GM12878 (cell line): ENCODE measurements around the gene RHNO1. TPM values are rescaled to one million over a fixed set of nuclear protein-coding genes. Genes with fewer than 3 reads are reported as not detected.

Source experiments
- ATAC-seq: fragments of 200-7000 bp; cut with Tn5 transposase; 3 replicates; pipeline ENCODE4 v1.9.1; 2020; ENCODE audit warnings: mild to moderate bottlenecking, moderate library complexity
- BruUV-seq: library from RNA; stranded (reverse); fragments of 400-500 nt; replicated peaks from 2 replicates; lab custom pipeline; 2021; lab: Mats Ljungman, UMichigan
- CTCF ChIA-PET: fragments of 300-600 bp; sonication (Branson Sonifier 250); formaldehyde crosslinking; extraction: SDS; loops from one replicate; lab custom pipeline; 2021; ENCODE audit warnings: inconsistent platforms; lab: Yijun Ruan, JAX
- POLR2A ChIA-PET: fragments of 350-600 bp; formaldehyde crosslinking; extraction: SDS; loops from one replicate; lab custom pipeline; 2021; ENCODE audit warnings: inconsistent platforms; lab: Charles Lee
- RAD21 ChIA-PET: fragments of 300-600 bp; sonication (Branson Sonifier 250); formaldehyde crosslinking; loops from one replicate; lab custom pipeline; 2023; ENCODE audit warnings: antibody characterized with exemption; ENCODE audit not compliant: unreplicated experiment; lab: Charles Lee
- SMC1A ChIA-PET: fragments of 300-600 bp; sonication (Branson Sonifier 250); formaldehyde crosslinking; loops from one replicate; lab custom pipeline; 2023; ENCODE audit not compliant: unreplicated experiment, uncharacterized antibody; lab: Charles Lee
- DNase-seq: peaks from one replicate; pipeline ENCODE4 v3.0.0-alpha.2; 2011; ENCODE audit warnings: low read depth, low spot score
- FAIRE-seq: peaks from 3 replicates; lab custom pipeline; 2011; peaks lifted over from hg19 to GRCh38; lab: Jason Lieb, UNC
- H2AFZ ChIP-seq: 2 replicates; pipeline ENCODE4 v1.6.0; 2011; ENCODE audit warnings: low read depth, low read length, control low read depth; ENCODE audit not compliant: control insufficient read depth
- H3K27ac ChIP-seq: 2 replicates; pipeline ENCODE4 v1.5.1; 2011; ENCODE audit warnings: control low read depth; ENCODE audit not compliant: control insufficient read depth, insufficient read depth
- H3K27me3 ChIP-seq, 2 experiments: replicated peaks in 1 of 2; 2 replicates each; pipeline versions ENCODE4 v1.6.0 to v1.6.1; 2011; ENCODE audit warnings: low read length in 1 of 2; ENCODE audit not compliant: control insufficient read depth in 2 of 2, insufficient read depth in 2 of 2
- H3K36me3 ChIP-seq, 2 experiments: 2 replicates each; pipeline ENCODE4 v1.5.1; 2011; ENCODE audit warnings: low read length in 1 of 2; ENCODE audit not compliant: control insufficient read depth in 2 of 2, insufficient read depth in 2 of 2
- H3K4me1 ChIP-seq: 2 replicates; pipeline ENCODE4 v1.6.1; 2011; ENCODE audit warnings: mild to moderate bottlenecking, low read length, moderate library complexity, mixed read lengths; ENCODE audit not compliant: control insufficient read depth, insufficient read depth
- H3K4me2 ChIP-seq: 2 replicates; pipeline ENCODE4 v1.6.0; 2011; ENCODE audit warnings: control low read depth; ENCODE audit not compliant: control insufficient read depth, insufficient read depth
- H3K4me3 ChIP-seq: fragments of 200-600 bp; sonication (generic); 2 replicates; pipeline ENCODE4 v1.5.1; 2016
- H3K79me2 ChIP-seq: 2 replicates; pipeline ENCODE4 v1.6.0; 2011; ENCODE audit warnings: low read length; ENCODE audit not compliant: control insufficient read depth, insufficient read depth
- H3K9ac ChIP-seq: 2 replicates; pipeline ENCODE4 v1.8.0; 2011; ENCODE audit warnings: low read length, control low read depth, mixed read lengths; ENCODE audit not compliant: control insufficient read depth, insufficient read depth
- H3K9me3 ChIP-seq: replicated peaks from 3 replicates; pipeline ENCODE4 v1.5.1; 2011; ENCODE audit warnings: mild to moderate bottlenecking, low read length; ENCODE audit not compliant: control insufficient read depth, insufficient read depth
- H4K20me1 ChIP-seq: 2 replicates; pipeline ENCODE4 v1.6.0; 2011; ENCODE audit not compliant: control insufficient read depth, insufficient read depth
- BCLAF1 ChIP-seq: fragments of 450-650 bp; IDR thresholded peaks from 2 replicates; pipeline ENCODE4 v1.6.1; 2017; ENCODE audit warnings: antibody characterized with exemption, mild to moderate bottlenecking, moderate library complexity
- BMI1 ChIP-seq: fragments of 450-650 bp; IDR thresholded peaks from 2 replicates; pipeline ENCODE4 v1.6.1; 2016; ENCODE audit warnings: mild to moderate bottlenecking, moderate library complexity, borderline replicate concordance
- CUX1 ChIP-seq: IDR thresholded peaks from 2 replicates; pipeline ENCODE4 v1.6.1; 2012; ENCODE audit warnings: improper control_type of control experiment, low read depth, low read length; ENCODE audit not compliant: insufficient replicate concordance
- JUND ChIP-seq: IDR thresholded peaks from 2 replicates; pipeline ENCODE4 v1.6.1; 2012; ENCODE audit warnings: low read depth, mild to moderate bottlenecking, low read length, improper control_type of control experiment, moderate library complexity
- MXI1 ChIP-seq: fragments of 150-350 bp; IDR thresholded peaks from 2 replicates; pipeline ENCODE4 v1.6.1; 2011; ENCODE audit warnings: low read depth, mild to moderate bottlenecking, inconsistent platforms, low read length, improper control_type of control experiment
- YBX1 ChIP-seq: fragments of 450-650 bp; IDR thresholded peaks from 2 replicates; pipeline ENCODE4 v1.6.1; 2016; ENCODE audit warnings: antibody characterized with exemption
- ZBTB33 ChIP-seq: fragments of 450-650 bp; IDR thresholded peaks from 2 replicates; pipeline ENCODE4 v1.6.1; 2017; ENCODE audit warnings: mild to moderate bottlenecking
- ZNF384 ChIP-seq: IDR thresholded peaks from 2 replicates; pipeline ENCODE4 v1.6.1; 2012; ENCODE audit warnings: low read depth, mild to moderate bottlenecking, low read length, improper control_type of control experiment, borderline replicate concordance
- ZNF687 ChIP-seq: fragments of 450-650 bp; IDR thresholded peaks from 2 replicates; pipeline ENCODE4 v1.6.1; 2017; ENCODE audit warnings: mild to moderate bottlenecking, moderate library complexity
- WGBS: methylation state at CpG from one replicate; pipeline ENCODE4 v1.1.6; 2016; ENCODE audit warnings: low lambda C conversion rate; ENCODE audit not compliant: insufficient replicate concordance, insufficient coverage; ENCODE audit errors: missing lambda C conversion rate; 5-methylcytosine and 5-hydroxymethylcytosine counted together
- in situ Hi-C: fragments of 300-500 bp; cut with MboI; formaldehyde crosslinking; loops from 9 replicates; pipeline ENCODE4 v1.14.3; 2018; ENCODE audit warnings: mixed read lengths
- intact Hi-C: fragments of 100-400 bp; cut with micrococcal nuclease; formaldehyde crosslinking; loops from one replicate; pipeline ENCODE4 v1.14.2; 2022; ENCODE audit not compliant: unreplicated experiment
- polyA plus RNA-seq, 11 experiments: library from polyadenylated mRNA; depleted of rRNA in 4 of 11; unstranded in 6 of 11; stranded (reverse) in 5 of 11; fragments of >200 nt; fragmentation: Nextera tagmentation in 4 of 11; fragmentation: Illumina TruSeq in 1 of 11; extraction: Ambion mirVana in 4 of 11; extraction: Trizol in 1 of 11; gene quantifications; 1 replicate in 1 of 11; 2 replicates in 10 of 11; pipeline versions ENCODE4 v1.2.1 to v1.2.3, GENCODE V29; 2011 to 2016; ENCODE audit warnings: inconsistent platforms in 2 of 11, missing spikeins in 2 of 11, low read depth in 1 of 11
- total RNA-seq, 4 experiments: library from RNA; depleted of rRNA in 3 of 4; stranded (reverse); fragments of >200 nt in 3 of 4; fragmentation: Illumina TruSeq in 1 of 4; extraction: Trizol in 1 of 4; gene quantifications; 2 replicates each; pipeline versions ENCODE4 v1.2.1 to v1.2.3, GENCODE V29; 2013 to 2021

The RHNO1 gene
- total and polyA plus RNA-seq, 10 of the 15 experiments (the other 5 are each of a cell fraction or from before 2014, with no cell fraction given), result 27.9 to 91.6 (median 49.3) TPM

GRCh38 chr12:2937500-2937899 lies 60.5 kb downstream of the RHNO1 start:
- no peak overlapping the region for H2AFZ ChIP-seq
- H3K9ac ChIP-seq, result no peak overlapping the region
- ATAC-seq, result no peak
- H3K27me3 ChIP-seq, result no peaks in the 10 kb centered on the region
- H3K27ac ChIP-seq, result no peak overlapping the region
- POLR2A ChIA-PET, result no interaction called here
- no peak for DNase-seq
- intact Hi-C loops, result no loop called here
- H3K36me3 ChIP-seq, result peaks cover 0 to 4% of the 10 kb centered on the region in 2 experiments; a peak in 3 of 4 replicates
- no peak overlapping the region for H3K4me2 ChIP-seq
- H3K4me1 ChIP-seq, result no peaks in the 10 kb centered on the region
- SMC1A ChIA-PET, result no interaction called here
- BruUV-seq, result no TSS peak
- no peaks in the 10 kb centered on the region for H4K20me1 ChIP-seq
- H3K79me2 ChIP-seq, result no peaks in the 10 kb centered on the region
- RAD21 ChIA-PET, result no interaction called here
- in situ Hi-C loops, result no loop called here
- no peaks in the 10 kb centered on the region for H3K9me3 ChIP-seq
- no peak for FAIRE-seq
- WGBS, result 50% methylated on average over 3 of the region's 3 CpGs
- CTCF ChIA-PET, result interaction anchor here (0.6 kb wide), 1 partner anchor 751 kb away, joined by 3 read pairs; no protein-coding TSS in a partner anchor
- no peak overlapping the region for H3K4me3 ChIP-seq
- TF ChIP-seq MXI1 (no peak), ZNF687 (no peak), CUX1 (no peak), YBX1 (no peak), ZNF384 (no peak), ZBTB33 (no peak), BMI1 (no peak), JUND (no peak), BCLAF1 (no peak)
